ENCODE results near the gene OSTN. TPM values are rescaled to one million over a fixed set of nuclear protein-coding genes. Genes with fewer than 3 reads are reported as not detected.

The OSTN gene
- total RNA-seq, 2 experiments from 2014 or later: not detected

- CTCF ChIA-PET (ENCODE audit: unreplicated experiment): no interaction called here
- no peak overlapping the region for H3K4me3 ChIP-seq (ENCODE audit: low read depth, low read length, poor library complexity, severe bottlenecking)
- H3K9me2 ChIP-seq (ENCODE audit: insufficient read depth, low read length): no peaks in the 10 kb centered on the region
- TF ChIP-seq CTCF (conservative IDR thresholded peaks at IDR 0.05; ENCODE audit: low read length) (no peak), EZH2phosphoT487 (IDR thresholded peaks at IDR 0.05; ENCODE audit: borderline replicate concordance, low read depth, low read length) (no peak)
- DNase-seq (ENCODE audit: low spot score): no peak
- 0 out of 2 replicates have a peak overlapping the region, but pooled peaks have one; percentile 4 for H2AFZ ChIP-seq (ENCODE audit: low read length)
- BruUV-seq (replicated peaks): no TSS peak
- POLR2A ChIA-PET: interaction anchor here (0.5 to 1.6 kb wide), 7 partner anchors 12 to 122 kb away, joined by 3 to 5 read pairs (median 4); no protein-coding TSS in a partner anchor
- H3K36me3 ChIP-seq (ENCODE audit: insufficient read depth, low read length): no peaks in the 10 kb centered on the region
- H3K9me3 ChIP-seq (ENCODE audit: low read length): no peaks in the 10 kb centered on the region
- intact Hi-C loops (cut with micrococcal nuclease; ENCODE audit: unreplicated experiment): loop anchor here (10.0 kb wide), 1 partner anchor 354 kb away; no protein-coding TSS in a partner anchor
- peaks cover 14% of the 10 kb centered on the region for H3K4me1 ChIP-seq (ENCODE audit: insufficient read depth, low read length, poor library complexity, severe bottlenecking)
- no peaks in the 10 kb centered on the region for H4K20me1 ChIP-seq (ENCODE audit: insufficient read depth, low read length)
- H3K27ac ChIP-seq (ENCODE audit: low read depth, low read length, poor library complexity, severe bottlenecking): no peak overlapping the region
- no peaks in the 10 kb centered on the region for H3K79me2 ChIP-seq (ENCODE audit: insufficient read depth, low read depth, low read length)
- H3K4me2 ChIP-seq (ENCODE audit: low read length): no peak overlapping the region
Measured at GRCh38 chr3:191238321-191238817, 39.3 kb downstream of the OSTN start.

GRCh38 chr3:191239407-191240031 lies 40.5 kb downstream of the OSTN start:
- Histone ChIP-seq H3K36me3 (ENCODE audit: insufficient read depth, low read length) (no peaks in the 10 kb centered on the region), H3K9me2 (ENCODE audit: insufficient read depth, low read length) (no peaks in the 10 kb centered on the region), H3K4me2 (ENCODE audit: low read length) (no peak overlapping the region), H3K4me1 (ENCODE audit: insufficient read depth, low read length, poor library complexity, severe bottlenecking) (peaks cover 14% of the 10 kb centered on the region), H2AFZ (ENCODE audit: low read length) (peak overlapping the region; percentile 34; the same call in 1 of the 2 replicates), H3K4me3 (ENCODE audit: low read depth, low read length, poor library complexity, severe bottlenecking) (no peak overlapping the region), H3K27ac (ENCODE audit: low read depth, low read length, poor library complexity, severe bottlenecking) (no peak overlapping the region), H3K79me2 (ENCODE audit: insufficient read depth, low read depth, low read length) (no peaks in the 10 kb centered on the region), H3K9me3 (ENCODE audit: low read length) (no peaks in the 10 kb centered on the region), H4K20me1 (ENCODE audit: insufficient read depth, low read length) (no peaks in the 10 kb centered on the region)
- TF ChIP-seq EZH2phosphoT487 (IDR thresholded peaks at IDR 0.05; ENCODE audit: borderline replicate concordance, low read depth, low read length) (no peak), CTCF (conservative IDR thresholded peaks at IDR 0.05; ENCODE audit: low read length) (no peak)
- ChIA-PET CTCF (ENCODE audit: unreplicated experiment) (no interaction called here), POLR2A (interaction anchor here (1.0 kb wide), 1 partner anchor 85 kb away, joined by 9 read pairs; no protein-coding TSS in a partner anchor)
- DNase-seq (ENCODE audit: low spot score): no peak
- BruUV-seq (replicated peaks): no TSS peak
- intact Hi-C loops (cut with micrococcal nuclease; ENCODE audit: unreplicated experiment): loop anchor here (5.0 to 10.0 kb wide), 3 partner anchors 158 to 1205 kb away; no protein-coding TSS in a partner anchor

- CTCF ChIA-PET (ENCODE audit: unreplicated experiment): interaction anchor here (0.6 kb wide), 1 partner anchor 150 kb away, joined by 3 read pairs; no protein-coding TSS in a partner anchor
- intact Hi-C loops (cut with micrococcal nuclease; ENCODE audit: unreplicated experiment): loop anchor here (5.0 to 10.0 kb wide), 2 partner anchors 157 to 1204 kb away; no protein-coding TSS in a partner anchor
Measured at GRCh38 chr3:191240486-191240885, 41.4 kb downstream of the OSTN start.

More at GRCh38 chr3:191240486-191240885, 41.4 kb downstream of the OSTN start:
- Histone ChIP-seq H3K4me2 (ENCODE audit: low read length) (no peak overlapping the region), H3K9me2 (ENCODE audit: insufficient read depth, low read length) (no peaks in the 10 kb centered on the region), H3K27ac (ENCODE audit: low read depth, low read length, poor library complexity, severe bottlenecking) (no peak overlapping the region), H2AFZ (ENCODE audit: low read length) (no peak overlapping the region), H3K36me3 (ENCODE audit: insufficient read depth, low read length) (no peaks in the 10 kb centered on the region), H3K4me1 (ENCODE audit: insufficient read depth, low read length, poor library complexity, severe bottlenecking) (peaks cover 22% of the 10 kb centered on the region), H3K4me3 (ENCODE audit: low read depth, low read length, poor library complexity, severe bottlenecking) (no peak overlapping the region), H3K79me2 (ENCODE audit: insufficient read depth, low read depth, low read length) (no peaks in the 10 kb centered on the region), H4K20me1 (ENCODE audit: insufficient read depth, low read length) (no peaks in the 10 kb centered on the region), H3K9me3 (ENCODE audit: low read length) (no peaks in the 10 kb centered on the region)
- BruUV-seq (replicated peaks): no TSS peak
- DNase-seq (ENCODE audit: low spot score): no peak
- TF ChIP-seq CTCF (conservative IDR thresholded peaks at IDR 0.05; ENCODE audit: low read length): no peak
- TF ChIP-seq EZH2phosphoT487 (IDR thresholded peaks at IDR 0.05; ENCODE audit: borderline replicate concordance, low read depth, low read length): no peak
- POLR2A ChIA-PET: interaction anchor here (0.9 kb wide), 1 partner anchor 191 kb away, joined by 4 read pairs; no protein-coding TSS in a partner anchor
